Measurements from ENCODE around the gene PLD2.
"Not testable (repeated sequence)": the region's sequence is repeated elsewhere in the genome, so short reads cannot be mapped to it uniquely, and the experiment has no call there.

Gene PLD2

GRCh38 chr17:4859816-4860625 lies 53.1 kb downstream of the PLD2 start:
- DNase-seq, result no peak

- no peak for DNase-seq
These were observed 53.7 kb downstream of the PLD2 start for GRCh38 chr17:4860651-4861050.

GRCh38 chr17:4861052-4861451 lies 54.1 kb downstream of the PLD2 start:
- DNase-seq, result no peak

- DNase-seq, result no peak
These were observed 55.8 kb downstream of the PLD2 start for GRCh38 chr17:4862720-4863119.

GRCh38 chr17:4863321-4863720 lies 56.4 kb downstream of the PLD2 start:
- no peak for DNase-seq

GRCh38 chr17:4867535-4867934 lies 60.6 kb downstream of the PLD2 start:
- DNase-seq, result not testable (repeated sequence)

GRCh38 chr17:4869058-4869998 lies 62.4 kb downstream of the PLD2 start:
- DNase-seq, result not testable (repeated sequence)

GRCh38 chr17:4870855-4871254 lies 63.9 kb downstream of the PLD2 start:
- DNase-seq, result no peak

GRCh38 chr17:4872786-4873185 lies 65.8 kb downstream of the PLD2 start:
- no peak for DNase-seq
